Breast epithelium (tissue), 4 donors: ENCODE results near the gene RETREG1. TPM values are rescaled to one million over a fixed set of nuclear protein-coding genes. Genes with fewer than 3 reads are reported as not detected.
"Not testable (repeated sequence)": the region's sequence is repeated elsewhere in the genome, so short reads cannot be mapped to it uniquely, and the experiment has no call there.

Experiments
- DNase-seq, 2 donors: peaks; one replicate each; pipeline ENCODE4 v3.0.0-alpha.2; 2019; ENCODE audit warnings: low spot score in 2 of 2
- H3K27ac ChIP-seq, 2 donors: fragments of 200-600 bp; sonication (generic) in 1 of 2; one replicate each; pipeline ENCODE4 v1.5.1; 2016 to 2019; ENCODE audit warnings: mild to moderate bottlenecking in 1 of 2
- H3K27me3 ChIP-seq, 2 donors: fragments of 200-600 bp; sonication (generic) in 1 of 2; one replicate each; pipeline versions ENCODE4 v1.5.1 to v1.6.0; 2017 to 2019; ENCODE audit warnings: control low read depth in 1 of 2, mild to moderate bottlenecking in 1 of 2
- H3K36me3 ChIP-seq: fragments of 200-600 bp; one replicate; pipeline ENCODE4 v1.5.1; 2019
- H3K4me1 ChIP-seq, 2 donors: fragments of 200-600 bp; sonication (generic); one replicate each; pipeline ENCODE4 v1.5.1; 2016 to 2019; ENCODE audit warnings: control low read depth in 1 of 2
- H3K4me3 ChIP-seq, 3 donors: fragments of 200-600 bp; sonication (generic); 1 replicate in 2 of 3; 2 replicates in 1 of 3; pipeline ENCODE4 v1.5.1; 2016 to 2019; ENCODE audit warnings: mild to moderate bottlenecking in 3 of 3, moderate library complexity in 2 of 3
- H3K9me3 ChIP-seq, 2 donors: fragments of 200-600 bp; sonication (generic) in 1 of 2; one replicate each; pipeline ENCODE4 v1.5.1; 2016 to 2019; ENCODE audit warnings: control low read depth in 1 of 2
- POLR2A ChIP-seq: fragments of 450-650 bp; IDR thresholded peaks from one replicate; pipeline ENCODE4 v1.6.1; 2016; ENCODE audit warnings: antibody characterized with exemption, mild to moderate bottlenecking, moderate library complexity
- POLR2AphosphoS5 ChIP-seq, 3 donors: sonication (generic); formaldehyde crosslinking; IDR thresholded peaks; one replicate each; pipeline ENCODE4 v1.6.1; 2017; ENCODE audit warnings: antibody characterized with exemption in 3 of 3
- intact Hi-C: fragments of 100-400 bp; cut with DNase I; formaldehyde crosslinking; loops from one replicate; pipeline ENCODE4 v1.15.1; 2023; ENCODE audit warnings: low total_unique reads
- total RNA-seq, 3 donors: library from RNA; depleted of rRNA; stranded (reverse); fragments of >200 nt; gene quantifications; one replicate each; pipeline ENCODE4 v1.1.0, GENCODE V29; 2016
- TF ChIP-seq, protein P1 (sequence below), 3 donors: fragments of 450-650 bp; IDR thresholded peaks; one replicate each; pipeline ENCODE4 v1.5.1; 2016 to 2017; ENCODE audit warnings: antibody characterized with exemption in 3 of 3, mild to moderate bottlenecking in 3 of 3, moderate library complexity in 3 of 3

Gene RETREG1
- total RNA-seq, 3 donors from 2014 or later = 27.1 to 51.5 (median 37.7) TPM

DNA sequence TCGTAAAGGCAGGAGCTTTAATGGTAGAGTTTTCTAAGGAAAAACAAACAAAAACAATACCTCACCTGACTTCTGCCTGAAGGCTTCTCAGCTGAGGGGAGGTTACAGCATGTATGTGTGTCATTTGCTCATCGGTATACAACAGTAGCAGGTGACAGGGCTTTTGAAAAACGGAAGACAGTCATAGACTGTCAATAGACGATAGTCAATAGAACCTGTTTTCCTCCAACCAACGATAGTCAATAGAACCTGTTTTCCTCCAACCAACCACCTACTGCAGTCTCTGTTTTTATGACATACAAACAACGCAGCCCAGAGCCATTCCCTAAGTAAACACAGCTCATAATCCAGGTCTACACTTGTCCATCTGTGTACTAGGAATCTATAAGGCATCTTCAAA, 74.6 kb downstream of the RETREG1 start:
- Histone ChIP-seq H3K27ac (no peak overlapping the region), H3K27me3 (no peaks in the 10 kb centered on the region), H3K4me1 (no peaks in the 10 kb centered on the region), H3K4me3 (no peak overlapping the region), H3K36me3 (no peaks in the 10 kb centered on the region), H3K9me3 (no peaks in the 10 kb centered on the region)
- intact Hi-C loops = no loop called here
- DNase-seq = no peak
- TF ChIP-seq POLR2A = no peak
- no peak for TF ChIP-seq POLR2AphosphoS5 (IDR thresholded peaks at IDR 0.05)
- TF ChIP-seq, protein P1, sequence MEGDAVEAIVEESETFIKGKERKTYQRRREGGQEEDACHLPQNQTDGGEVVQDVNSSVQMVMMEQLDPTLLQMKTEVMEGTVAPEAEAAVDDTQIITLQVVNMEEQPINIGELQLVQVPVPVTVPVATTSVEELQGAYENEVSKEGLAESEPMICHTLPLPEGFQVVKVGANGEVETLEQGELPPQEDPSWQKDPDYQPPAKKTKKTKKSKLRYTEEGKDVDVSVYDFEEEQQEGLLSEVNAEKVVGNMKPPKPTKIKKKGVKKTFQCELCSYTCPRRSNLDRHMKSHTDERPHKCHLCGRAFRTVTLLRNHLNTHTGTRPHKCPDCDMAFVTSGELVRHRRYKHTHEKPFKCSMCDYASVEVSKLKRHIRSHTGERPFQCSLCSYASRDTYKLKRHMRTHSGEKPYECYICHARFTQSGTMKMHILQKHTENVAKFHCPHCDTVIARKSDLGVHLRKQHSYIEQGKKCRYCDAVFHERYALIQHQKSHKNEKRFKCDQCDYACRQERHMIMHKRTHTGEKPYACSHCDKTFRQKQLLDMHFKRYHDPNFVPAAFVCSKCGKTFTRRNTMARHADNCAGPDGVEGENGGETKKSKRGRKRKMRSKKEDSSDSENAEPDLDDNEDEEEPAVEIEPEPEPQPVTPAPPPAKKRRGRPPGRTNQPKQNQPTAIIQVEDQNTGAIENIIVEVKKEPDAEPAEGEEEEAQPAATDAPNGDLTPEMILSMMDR (IDR thresholded peaks at IDR 0.05) = no peak

DNA sequence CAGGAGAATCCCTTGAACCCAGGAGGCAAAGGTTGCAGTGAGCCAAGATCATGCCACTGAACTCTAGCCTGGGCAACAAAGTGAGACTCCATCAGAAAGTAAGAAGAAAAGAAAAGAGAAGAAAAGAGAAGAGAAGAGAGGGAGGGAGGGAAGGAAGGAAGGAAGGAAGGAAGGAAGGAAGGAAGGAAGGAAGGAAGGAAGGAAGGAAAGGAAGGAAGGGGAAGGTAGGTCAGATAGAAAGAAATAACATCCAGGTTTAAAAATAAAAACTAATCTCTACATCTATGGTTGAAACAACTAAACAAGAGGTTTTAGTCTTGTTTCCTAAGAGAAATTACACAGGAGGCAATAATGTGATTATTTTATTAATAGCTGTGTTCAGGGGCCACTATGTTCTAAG, 75.2 kb downstream of the RETREG1 start:
- DNase-seq, H3K4me1 ChIP-seq, H3K27ac ChIP-seq, H3K27me3 ChIP-seq, H3K4me3 ChIP-seq, H3K36me3 ChIP-seq, H3K9me3 ChIP-seq, intact Hi-C loops: not testable (repeated sequence)

DNA sequence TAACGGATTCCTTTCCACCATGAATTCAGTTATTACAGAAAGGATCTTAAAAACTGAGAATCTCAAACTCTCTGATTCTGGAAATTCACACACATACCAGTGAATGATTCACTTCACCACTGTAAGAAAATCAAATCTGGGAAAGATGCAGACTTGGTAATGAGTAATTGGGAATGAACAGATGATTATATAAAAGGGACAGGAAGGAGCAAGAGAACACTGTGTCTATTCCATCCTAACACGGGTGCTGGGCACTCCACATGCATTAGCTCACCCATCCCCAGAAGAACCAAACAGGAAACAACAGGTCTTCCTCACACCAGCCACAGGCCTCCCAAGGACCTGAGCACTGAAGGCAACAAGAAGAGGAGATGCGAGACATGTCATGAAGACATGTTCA, 76.4 kb downstream of the RETREG1 start:
- no peaks in the 10 kb centered on the region for H3K27me3 ChIP-seq
- H3K4me3 ChIP-seq = no peak overlapping the region
- TF ChIP-seq, protein P1 (IDR thresholded peaks at IDR 0.05) = no peak
- TF ChIP-seq POLR2A = no peak
- TF ChIP-seq POLR2AphosphoS5 (IDR thresholded peaks at IDR 0.05) = no peak
- no peaks in the 10 kb centered on the region for H3K9me3 ChIP-seq
- no peaks in the 10 kb centered on the region for H3K4me1 ChIP-seq
- no peaks in the 10 kb centered on the region for H3K36me3 ChIP-seq
- intact Hi-C loops = no loop called here
- no peak for DNase-seq
- H3K27ac ChIP-seq = peak overlapping the region; percentile 79 to 86

DNA sequence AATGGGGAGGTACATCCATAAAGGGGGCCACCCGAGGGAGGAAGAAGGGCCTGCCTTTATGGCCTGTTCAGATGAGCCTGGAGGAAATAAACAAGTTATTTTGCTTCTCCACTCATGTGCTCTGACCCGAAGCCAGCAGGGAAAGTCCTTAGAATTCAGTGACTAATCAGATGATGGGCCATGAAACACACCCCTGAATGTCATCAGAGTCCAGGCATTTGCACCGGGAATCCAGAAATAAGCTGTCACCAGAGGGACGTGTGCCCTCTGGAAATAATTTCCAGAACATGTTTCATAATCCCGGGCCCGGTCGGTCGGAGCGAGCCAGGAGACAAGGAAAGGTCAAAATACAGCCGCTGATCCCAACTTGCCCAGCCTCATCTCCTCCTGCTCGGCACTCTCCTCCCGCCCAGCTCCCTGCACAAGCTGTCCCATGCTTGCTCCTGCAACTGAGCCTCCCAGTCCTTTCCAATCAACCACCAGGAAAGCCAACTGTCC, 77.6 kb downstream of the RETREG1 start:
- intact Hi-C loops = no loop called here

DNA sequence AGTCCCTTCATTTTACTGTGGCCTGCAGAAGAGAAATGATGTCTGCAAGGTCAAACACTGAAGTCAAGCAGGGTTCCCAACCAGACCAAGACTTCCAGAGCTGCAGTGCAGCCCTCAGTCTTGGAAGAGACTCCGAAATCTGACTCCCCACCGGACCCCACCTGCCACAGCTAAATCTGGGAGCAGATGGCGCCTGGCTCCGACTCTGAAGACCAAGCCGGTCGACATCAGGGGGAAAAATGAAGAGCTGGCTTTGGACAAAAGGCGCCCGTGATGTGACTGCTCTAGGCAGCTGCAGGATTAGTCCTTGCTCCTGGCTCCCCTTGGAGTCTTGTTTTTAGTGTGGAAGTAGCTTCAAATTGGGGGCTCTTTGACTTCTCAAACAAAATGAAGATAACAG, 78.8 kb downstream of the RETREG1 start:
- Histone ChIP-seq H3K36me3 (no peaks in the 10 kb centered on the region), H3K4me3 (no peak overlapping the region), H3K27ac (peak overlapping the region; percentile 0 to 86), H3K27me3 (no peaks in the 10 kb centered on the region), H3K9me3 (no peaks in the 10 kb centered on the region), H3K4me1 (no peaks in the 10 kb centered on the region)
- intact Hi-C loops = no loop called here
- TF ChIP-seq POLR2AphosphoS5 (IDR thresholded peaks at IDR 0.05) = no peak
- TF ChIP-seq, protein P1 (IDR thresholded peaks at IDR 0.05) = no peak
- no peak for TF ChIP-seq POLR2A
- no peak for DNase-seq

More for the DNA sequence above, 77.6 kb downstream of the RETREG1 start:
- DNase-seq = peak in 1 of 2 donors; percentile 73
- TF ChIP-seq, protein P1 (IDR thresholded peaks at IDR 0.05) = no peak
- TF ChIP-seq POLR2AphosphoS5 (IDR thresholded peaks at IDR 0.05) = peak; percentile 71 to 87 (median 76)
- Histone ChIP-seq H3K27ac (peak overlapping the region; percentile 79 to 86), H3K36me3 (no peaks in the 10 kb centered on the region), H3K4me3 (no peak overlapping the region), H3K9me3 (no peaks in the 10 kb centered on the region), H3K4me1 (no peaks in the 10 kb centered on the region), H3K27me3 (no peaks in the 10 kb centered on the region)

DNA sequence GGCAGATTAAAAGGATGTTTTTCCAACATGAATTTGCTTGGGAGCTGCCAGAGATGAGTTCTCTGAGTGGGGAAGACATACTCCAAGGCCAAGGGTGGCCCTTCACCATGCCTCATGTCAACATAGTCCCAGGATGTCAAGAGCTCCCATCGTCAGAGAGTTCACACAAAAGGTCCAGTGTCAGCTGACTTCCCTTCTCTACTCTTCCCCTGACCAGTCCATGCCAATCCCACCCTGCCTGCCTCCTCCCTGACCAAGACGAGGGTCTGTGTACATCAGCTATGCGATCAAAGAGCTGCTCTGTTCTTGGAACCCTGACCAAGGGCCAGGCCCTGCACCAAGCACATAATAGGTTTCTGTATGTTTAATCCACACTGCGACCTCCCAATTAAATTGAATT, 80.0 kb downstream of the RETREG1 start:
- Histone ChIP-seq H3K36me3 (no peaks in the 10 kb centered on the region), H3K4me3 (no peak overlapping the region), H3K27me3 (no peaks in the 10 kb centered on the region), H3K4me1 (no peaks in the 10 kb centered on the region), H3K27ac (no peak overlapping the region), H3K9me3 (no peaks in the 10 kb centered on the region)
- no peak for DNase-seq
- TF ChIP-seq POLR2AphosphoS5 (IDR thresholded peaks at IDR 0.05) = no peak
- TF ChIP-seq, protein P1 (IDR thresholded peaks at IDR 0.05) = no peak
- TF ChIP-seq POLR2A = no peak
- intact Hi-C loops = no loop called here
